Measurements from ENCODE around the gene ARHGEF12.

The ARHGEF12 gene

GRCh38 chr11:120536797-120537169 is 200.6 kb downstream of the ARHGEF12 start:
- no peak for DNase-seq (ENCODE audit: low read depth, low spot score)
- Histone ChIP-seq H3K9me3 (ENCODE audit: low read depth, low read length) (no peaks in the 10 kb centered on the region), H3K36me3 (ENCODE audit: insufficient read depth, low read length) (no peaks in the 10 kb centered on the region), H3K4me3 (no peak overlapping the region), H3K27ac (no peak overlapping the region), H3K9ac (ENCODE audit: insufficient read length) (no peak overlapping the region)
- no peak for TF ChIP-seq FOXP2 (optimal IDR thresholded peaks at IDR 0.05; ENCODE audit: control extremely low read depth, extremely low read length, insufficient read depth)
- no peak for TF ChIP-seq POLR2AphosphoS5 (IDR thresholded peaks at IDR 0.05; ENCODE audit: borderline replicate concordance, low read depth, low read length)
- TF ChIP-seq EZH2 (IDR thresholded peaks at IDR 0.05) = no peak

GRCh38 chr11:120537996-120538395 is 201.8 kb downstream of the ARHGEF12 start:
- no peaks in the 10 kb centered on the region for H3K9me3 ChIP-seq (ENCODE audit: low read depth, low read length)
- TF ChIP-seq EZH2 (IDR thresholded peaks at IDR 0.05) = no peak
- no peak for TF ChIP-seq POLR2AphosphoS5 (IDR thresholded peaks at IDR 0.05; ENCODE audit: borderline replicate concordance, low read depth, low read length)
- no peak for TF ChIP-seq FOXP2 (optimal IDR thresholded peaks at IDR 0.05; ENCODE audit: control extremely low read depth, extremely low read length, insufficient read depth)
- H3K36me3 ChIP-seq (ENCODE audit: insufficient read depth, low read length) = no peaks in the 10 kb centered on the region
- H3K9ac ChIP-seq (ENCODE audit: insufficient read length) = no peak overlapping the region
- no peak for DNase-seq (ENCODE audit: low read depth, low spot score)
- H3K4me3 ChIP-seq = no peak overlapping the region
- no peak overlapping the region for H3K27ac ChIP-seq

DNA sequence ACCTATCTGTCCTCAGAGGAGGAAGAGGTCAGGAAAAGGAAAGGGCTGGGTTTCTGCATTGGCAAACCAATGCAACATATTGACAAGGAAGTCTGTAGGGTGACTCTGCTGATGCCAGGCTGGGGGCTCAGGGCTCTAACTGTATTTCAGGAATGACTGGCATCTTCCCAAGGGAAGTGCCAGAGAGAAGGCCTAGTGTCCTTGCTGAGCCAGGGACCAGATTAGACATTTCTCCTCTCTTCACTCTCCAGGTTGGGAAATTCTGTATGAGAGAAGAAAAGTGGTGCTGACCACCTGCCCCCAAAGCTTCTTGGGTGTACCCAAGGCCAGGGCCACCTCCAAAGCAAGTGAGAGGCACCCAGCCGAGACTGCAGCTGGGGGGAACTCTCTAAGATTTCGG is 202.5 kb downstream of the ARHGEF12 start:
- H3K4me3 ChIP-seq = no peak overlapping the region
- no peak overlapping the region for H3K27ac ChIP-seq
- no peak for TF ChIP-seq EZH2 (IDR thresholded peaks at IDR 0.05)
- TF ChIP-seq FOXP2 (optimal IDR thresholded peaks at IDR 0.05; ENCODE audit: control extremely low read depth, extremely low read length, insufficient read depth) = no peak
- no peak for TF ChIP-seq POLR2AphosphoS5 (IDR thresholded peaks at IDR 0.05; ENCODE audit: borderline replicate concordance, low read depth, low read length)
- DNase-seq (ENCODE audit: low read depth, low spot score) = no peak
- H3K9ac ChIP-seq (ENCODE audit: insufficient read length) = no peak overlapping the region
- no peaks in the 10 kb centered on the region for H3K36me3 ChIP-seq (ENCODE audit: insufficient read depth, low read length)
- no peaks in the 10 kb centered on the region for H3K9me3 ChIP-seq (ENCODE audit: low read depth, low read length)

Measured in SK-N-MC (cell line).